Lower lobe of right lung (tissue), 2 donors: ENCODE results near the gene AMZ2. TPM values are rescaled to one million over a fixed set of nuclear protein-coding genes. Genes with fewer than 3 reads are reported as not detected.
A peak's percentile ranks its signal among the peaks of the same experiment; 100 is the strongest.

Experiments used
- ATAC-seq, 2 donors: fragments of 200-7000 bp; cut with Tn5 transposase; one replicate each; pipeline ENCODE4 v1.9.1; 2020 to 2022; ENCODE audit warnings: mild to moderate bottlenecking in 2 of 2, moderate library complexity in 2 of 2
- DNase-seq: peaks from one replicate; pipeline ENCODE4 v3.0.0-alpha.2; 2020
- H3K27ac ChIP-seq: fragments of 200-600 bp; one replicate; pipeline ENCODE4 v1.8.0; 2022
- H3K27me3 ChIP-seq: fragments of 200-600 bp; one replicate; pipeline ENCODE4 v1.8.0; 2022; ENCODE audit warnings: low read depth
- H3K36me3 ChIP-seq: fragments of 200-600 bp; one replicate; pipeline ENCODE4 v1.8.0; 2022; ENCODE audit warnings: mild to moderate bottlenecking
- H3K4me1 ChIP-seq: fragments of 200-600 bp; one replicate; pipeline ENCODE4 v1.8.0; 2022
- H3K4me3 ChIP-seq: fragments of 200-600 bp; one replicate; pipeline ENCODE4 v1.8.0; 2022; ENCODE audit warnings: mild to moderate bottlenecking
- H3K9me3 ChIP-seq: fragments of 200-600 bp; one replicate; pipeline ENCODE4 v1.8.0; 2022
- intact Hi-C: fragments of 100-400 bp; cut with DNase I; formaldehyde crosslinking; loops from one replicate; pipeline ENCODE4 v1.11.0; 2022
- total RNA-seq: library from RNA; stranded (reverse); fragmentation: NEBNext Ultra II Directional; extraction: Animal tissue kit (Norgen Biotek cat#: 25700); gene quantifications from one replicate; pipeline ENCODE4 v1.2.1, GENCODE V29; 2021
- TF ChIP-seq, protein P1 (sequence below): fragments of 200-600 bp; IDR thresholded peaks from one replicate; pipeline ENCODE4 v1.8.0; 2022; ENCODE audit warnings: antibody characterized with exemption, mild to moderate bottlenecking
- donor health status: DM: no; HTN: yes; CAD: no; lungs with severe emphysema.

Gene AMZ2
- total RNA-seq, 1 donor from 2014 or later = 55.9 TPM

DNA sequence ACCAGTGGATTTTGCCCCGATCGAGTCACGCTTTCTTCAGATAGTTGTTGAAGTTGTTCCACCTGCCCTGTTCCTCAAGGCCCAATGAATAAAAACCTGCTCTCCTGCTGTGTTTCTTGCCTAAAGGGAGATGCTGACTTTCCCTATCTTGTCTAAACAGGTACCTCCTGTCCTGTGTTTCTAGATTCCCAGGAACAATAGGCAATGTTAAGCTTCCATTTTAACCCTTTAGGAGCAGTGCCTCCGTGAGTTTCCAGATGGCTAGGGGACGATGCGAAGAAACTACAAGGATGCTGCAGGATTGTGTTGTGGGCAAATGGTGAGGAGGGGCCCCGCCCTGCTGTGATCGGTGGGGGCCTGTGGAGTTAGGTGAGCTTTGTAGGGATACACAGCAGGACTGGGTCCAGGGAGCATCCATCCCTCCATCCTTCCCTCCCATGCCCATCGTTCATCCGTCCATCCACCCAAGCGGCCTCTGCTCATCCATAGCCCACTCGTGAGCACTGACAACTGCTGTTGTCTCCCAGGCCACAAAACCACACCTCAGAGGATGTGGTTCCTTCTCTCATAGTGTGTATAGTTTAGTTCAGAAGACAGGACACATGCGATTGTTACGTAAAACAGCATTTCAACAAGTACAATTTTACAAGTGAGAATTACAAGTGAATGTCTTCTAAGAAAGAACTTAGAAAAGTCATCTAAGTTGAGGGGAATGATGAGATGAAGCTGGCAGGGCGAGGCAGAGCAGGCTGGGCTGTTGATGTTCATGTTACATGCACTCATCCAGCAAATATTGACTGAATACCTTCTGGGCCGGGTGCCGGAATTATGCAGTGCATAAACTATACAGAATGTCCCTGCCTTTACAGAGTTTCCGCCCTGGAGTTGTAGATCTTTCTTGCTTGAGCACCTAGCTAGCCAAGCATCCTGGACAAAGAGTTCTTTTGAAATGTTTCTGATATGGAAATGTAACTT, 48.7 kb downstream of the AMZ2 start:
- intact Hi-C loops = no loop called here
- H3K36me3 ChIP-seq = no peaks in the 10 kb centered on the region
- no peaks in the 10 kb centered on the region for H3K9me3 ChIP-seq
- H3K27me3 ChIP-seq = peaks cover 35% of the 10 kb centered on the region
- peak overlapping the region; percentile 58 for H3K27ac ChIP-seq
- DNase-seq (no peak), ATAC-seq (peak; percentile 24 to 38)
- no peak overlapping the region for H3K4me3 ChIP-seq
- peaks cover 12% of the 10 kb centered on the region for H3K4me1 ChIP-seq
- TF ChIP-seq, protein P1, sequence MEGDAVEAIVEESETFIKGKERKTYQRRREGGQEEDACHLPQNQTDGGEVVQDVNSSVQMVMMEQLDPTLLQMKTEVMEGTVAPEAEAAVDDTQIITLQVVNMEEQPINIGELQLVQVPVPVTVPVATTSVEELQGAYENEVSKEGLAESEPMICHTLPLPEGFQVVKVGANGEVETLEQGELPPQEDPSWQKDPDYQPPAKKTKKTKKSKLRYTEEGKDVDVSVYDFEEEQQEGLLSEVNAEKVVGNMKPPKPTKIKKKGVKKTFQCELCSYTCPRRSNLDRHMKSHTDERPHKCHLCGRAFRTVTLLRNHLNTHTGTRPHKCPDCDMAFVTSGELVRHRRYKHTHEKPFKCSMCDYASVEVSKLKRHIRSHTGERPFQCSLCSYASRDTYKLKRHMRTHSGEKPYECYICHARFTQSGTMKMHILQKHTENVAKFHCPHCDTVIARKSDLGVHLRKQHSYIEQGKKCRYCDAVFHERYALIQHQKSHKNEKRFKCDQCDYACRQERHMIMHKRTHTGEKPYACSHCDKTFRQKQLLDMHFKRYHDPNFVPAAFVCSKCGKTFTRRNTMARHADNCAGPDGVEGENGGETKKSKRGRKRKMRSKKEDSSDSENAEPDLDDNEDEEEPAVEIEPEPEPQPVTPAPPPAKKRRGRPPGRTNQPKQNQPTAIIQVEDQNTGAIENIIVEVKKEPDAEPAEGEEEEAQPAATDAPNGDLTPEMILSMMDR = no peak

GRCh38 chr17:68297195-68297594, 49.4 kb downstream of the AMZ2 start:
- peak overlapping the region; percentile 58 for H3K27ac ChIP-seq
- TF ChIP-seq, protein P1 = no peak
- no peaks in the 10 kb centered on the region for H3K9me3 ChIP-seq
- H3K27me3 ChIP-seq = peaks cover 28% of the 10 kb centered on the region
- DNase-seq (no peak), ATAC-seq (peak in 1 of 2 donors; percentile 37)
- H3K36me3 ChIP-seq = no peaks in the 10 kb centered on the region
- intact Hi-C loops = no loop called here
- H3K4me3 ChIP-seq = no peak overlapping the region
- H3K4me1 ChIP-seq = peaks cover 12% of the 10 kb centered on the region

- ATAC-seq = no peak
- Histone ChIP-seq H3K36me3 (no peaks in the 10 kb centered on the region), H3K27me3 (peaks cover 16% of the 10 kb centered on the region), H3K27ac (no peak overlapping the region), H3K4me1 (peaks cover 7% of the 10 kb centered on the region), H3K9me3 (no peaks in the 10 kb centered on the region), H3K4me3 (no peak overlapping the region)
- intact Hi-C loops = no loop called here
- no peak for DNase-seq
- TF ChIP-seq, protein P1 = no peak
Measured at GRCh38 chr17:68298601-68299000, 50.8 kb downstream of the AMZ2 start.

DNA sequence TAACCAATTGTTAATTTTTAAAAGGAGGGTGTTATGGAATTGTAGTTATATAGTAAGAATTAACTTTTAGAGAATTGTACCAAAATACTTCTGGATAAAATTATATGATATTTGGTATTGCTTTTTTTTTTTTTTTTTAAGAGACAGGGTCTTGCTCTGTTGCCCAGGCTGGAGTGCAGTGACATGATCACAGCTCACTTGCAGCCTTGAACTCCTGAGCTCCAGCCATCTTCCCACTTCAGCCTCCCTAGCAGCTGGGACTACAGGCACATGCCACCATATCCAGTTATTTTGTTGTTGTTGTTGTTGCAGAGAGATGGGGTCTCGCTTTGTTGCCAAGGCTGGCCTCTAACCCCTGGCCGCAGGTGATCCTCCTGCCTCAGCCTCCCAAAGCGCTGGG, 52.0 kb downstream of the AMZ2 start:
- Histone ChIP-seq H3K9me3 (no peaks in the 10 kb centered on the region), H3K36me3 (no peaks in the 10 kb centered on the region), H3K27me3 (peaks cover 4% of the 10 kb centered on the region), H3K27ac (no peak overlapping the region), H3K4me1 (peaks cover 7% of the 10 kb centered on the region), H3K4me3 (no peak overlapping the region)
- TF ChIP-seq, protein P1 = no peak
- DNase-seq = no peak
- no peak for ATAC-seq
- intact Hi-C loops = no loop called here

DNA sequence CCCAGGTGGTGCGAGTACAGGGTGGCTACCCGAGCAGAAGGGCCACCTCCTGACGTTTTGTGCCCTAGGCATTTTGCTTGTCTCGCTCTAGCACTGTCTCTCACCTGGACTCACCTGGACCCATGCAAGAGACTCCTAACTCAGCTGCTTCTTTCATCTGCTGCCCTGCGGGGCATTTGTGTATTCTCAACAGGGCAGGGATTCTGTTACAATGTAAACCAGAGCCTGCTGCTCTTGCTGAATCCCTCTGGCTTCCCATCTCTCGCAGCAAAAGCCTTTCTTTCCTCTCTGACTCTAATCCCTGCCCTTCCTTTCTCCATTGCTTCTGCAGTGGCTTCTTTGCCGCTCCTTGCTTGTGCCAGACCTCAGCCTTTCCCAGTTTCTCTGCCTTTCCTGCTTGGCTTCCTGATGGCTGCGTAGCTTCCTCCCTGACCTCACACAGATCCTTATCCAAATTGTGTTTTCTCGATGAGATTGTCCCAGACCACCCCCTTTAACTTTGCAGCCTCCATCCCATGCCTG, 53.7 kb downstream of the AMZ2 start:
- peaks cover 7% of the 10 kb centered on the region for H3K4me1 ChIP-seq
- intact Hi-C loops = no loop called here
- no peak for DNase-seq
- H3K9me3 ChIP-seq = no peaks in the 10 kb centered on the region
- ATAC-seq = no peak
- H3K27ac ChIP-seq = no peak overlapping the region
- no peaks in the 10 kb centered on the region for H3K36me3 ChIP-seq
- H3K4me3 ChIP-seq = no peak overlapping the region
- H3K27me3 ChIP-seq = no peaks in the 10 kb centered on the region
- TF ChIP-seq, protein P1 = no peak
